Measurements from ENCODE around the gene TACC3. TPM values are rescaled to one million over a fixed set of nuclear protein-coding genes. Genes with fewer than 3 reads are reported as not detected.

The TACC3 gene
- total RNA-seq, 1 donor from 2014 or later, result 20.5 TPM

DNA sequence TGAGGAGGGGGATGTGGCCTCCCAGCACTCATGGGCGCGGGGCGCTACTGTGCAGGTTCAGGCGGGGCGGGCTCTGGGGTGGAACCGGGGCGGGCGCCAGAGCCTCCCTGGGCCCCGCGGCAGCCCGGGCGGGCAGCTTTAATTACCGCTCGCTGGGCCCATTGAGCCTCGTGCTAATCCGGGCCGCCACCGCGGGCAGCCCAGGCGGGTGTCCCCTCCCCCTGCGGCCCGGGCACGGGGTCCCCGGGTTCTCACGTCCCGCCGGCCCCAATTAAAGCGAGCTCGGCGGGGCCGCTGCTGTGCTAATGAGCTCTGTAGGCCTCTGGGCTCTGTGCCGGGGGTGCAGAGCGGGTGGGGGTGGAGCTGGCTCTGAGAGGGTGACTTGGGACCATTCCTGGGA is 48.9 kb downstream of the TACC3 start:
- intact Hi-C loops (cut with micrococcal nuclease), result no loop called here
- no peak for DNase-seq
- Mint-ChIP-seq H3K27ac (no peak overlapping the region), H3K36me3 (ENCODE audit: low read depth) (no peaks in the 10 kb centered on the region), H3K4me3 (no peak overlapping the region), H3K27me3 (peaks cover 2% of the 10 kb centered on the region), H3K9me3 (no peaks in the 10 kb centered on the region), H3K4me1 (peaks cover 14% of the 10 kb centered on the region)
- ATAC-seq (ENCODE audit: low read depth), result no peak
- ChIA-PET CTCF (no interaction called here), POLR2A (no interaction called here)
- TF ChIP-seq, protein P1, sequence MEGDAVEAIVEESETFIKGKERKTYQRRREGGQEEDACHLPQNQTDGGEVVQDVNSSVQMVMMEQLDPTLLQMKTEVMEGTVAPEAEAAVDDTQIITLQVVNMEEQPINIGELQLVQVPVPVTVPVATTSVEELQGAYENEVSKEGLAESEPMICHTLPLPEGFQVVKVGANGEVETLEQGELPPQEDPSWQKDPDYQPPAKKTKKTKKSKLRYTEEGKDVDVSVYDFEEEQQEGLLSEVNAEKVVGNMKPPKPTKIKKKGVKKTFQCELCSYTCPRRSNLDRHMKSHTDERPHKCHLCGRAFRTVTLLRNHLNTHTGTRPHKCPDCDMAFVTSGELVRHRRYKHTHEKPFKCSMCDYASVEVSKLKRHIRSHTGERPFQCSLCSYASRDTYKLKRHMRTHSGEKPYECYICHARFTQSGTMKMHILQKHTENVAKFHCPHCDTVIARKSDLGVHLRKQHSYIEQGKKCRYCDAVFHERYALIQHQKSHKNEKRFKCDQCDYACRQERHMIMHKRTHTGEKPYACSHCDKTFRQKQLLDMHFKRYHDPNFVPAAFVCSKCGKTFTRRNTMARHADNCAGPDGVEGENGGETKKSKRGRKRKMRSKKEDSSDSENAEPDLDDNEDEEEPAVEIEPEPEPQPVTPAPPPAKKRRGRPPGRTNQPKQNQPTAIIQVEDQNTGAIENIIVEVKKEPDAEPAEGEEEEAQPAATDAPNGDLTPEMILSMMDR (IDR thresholded peaks at IDR 0.05), result no peak

DNA sequence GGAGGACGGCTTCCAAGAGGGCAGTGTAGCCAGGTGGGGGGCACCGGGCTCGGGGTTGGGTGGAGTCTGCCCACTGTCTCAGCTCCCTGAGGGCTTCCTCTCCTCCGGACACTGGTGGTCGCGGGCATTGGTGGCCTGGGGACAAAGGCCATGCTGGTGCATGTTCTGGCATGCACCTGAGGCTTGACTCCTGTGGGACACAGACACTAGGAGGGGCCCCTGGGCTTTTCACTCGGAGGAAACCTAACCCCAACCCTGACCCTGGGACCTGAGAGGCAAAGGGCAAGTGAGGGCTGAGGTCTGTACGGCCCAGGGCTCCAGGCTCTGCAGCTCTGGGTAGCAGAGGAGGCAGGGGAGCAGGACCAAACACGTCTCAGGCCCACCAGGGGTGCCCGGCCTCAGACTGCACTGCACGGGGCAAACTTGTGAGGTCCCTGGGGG is 49.5 kb downstream of the TACC3 start:
- H3K9me3 Mint-ChIP-seq, result no peaks in the 10 kb centered on the region
- no peak overlapping the region for H3K4me3 Mint-ChIP-seq
- TF ChIP-seq, protein P1 (IDR thresholded peaks at IDR 0.05), result no peak

DNA sequence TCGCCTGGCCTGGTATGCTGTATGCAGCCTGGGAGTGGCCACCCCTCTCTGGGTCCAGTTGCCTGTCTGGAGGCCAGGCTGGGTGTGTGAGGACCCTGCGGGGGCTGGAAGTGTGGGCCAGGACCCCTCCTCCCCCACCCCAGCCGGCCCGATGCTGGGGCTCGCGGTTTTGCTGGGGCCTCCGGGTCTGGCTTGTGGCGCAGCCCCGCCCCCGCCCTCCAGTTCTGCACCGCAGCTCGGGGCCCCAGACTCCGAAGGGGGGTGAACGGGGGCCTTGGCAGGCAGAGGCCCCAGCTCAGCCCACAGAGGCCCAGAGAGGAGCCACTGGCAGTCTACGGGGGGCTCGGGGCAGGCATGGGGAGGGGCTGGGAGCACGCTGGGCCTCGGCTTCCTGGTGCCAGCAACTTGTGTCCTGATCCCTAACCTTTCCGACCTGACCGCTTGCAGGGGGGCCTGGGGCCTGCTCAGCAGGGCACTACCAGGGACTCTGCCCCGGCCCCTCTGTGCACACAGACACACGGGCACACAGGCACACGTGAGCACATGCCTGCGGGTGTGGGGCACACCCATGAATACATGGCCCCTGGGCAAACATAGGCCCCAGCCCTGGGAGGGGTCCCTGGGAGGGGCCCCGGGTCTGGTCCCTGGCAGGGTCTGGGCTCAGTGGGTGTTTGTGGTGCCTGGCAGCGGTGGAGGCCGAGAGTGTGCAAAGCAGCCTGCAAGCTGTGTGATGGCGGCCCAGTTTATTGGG is 50.4 kb downstream of the TACC3 start:
- CTCF ChIA-PET, result no interaction called here
- ATAC-seq (ENCODE audit: low read depth), result no peak
- intact Hi-C loops (cut with micrococcal nuclease), result no loop called here
- H3K4me3 Mint-ChIP-seq, result no peak overlapping the region
- no peaks in the 10 kb centered on the region for H3K36me3 Mint-ChIP-seq (ENCODE audit: low read depth)
- no peak for DNase-seq
- H3K27me3 Mint-ChIP-seq, result peaks cover 2% of the 10 kb centered on the region
- peaks cover 12% of the 10 kb centered on the region for H3K4me1 Mint-ChIP-seq
- H3K27ac Mint-ChIP-seq, result no peak overlapping the region
- POLR2A ChIA-PET, result no interaction called here
- TF ChIP-seq, protein P1 (IDR thresholded peaks at IDR 0.05), result no peak
- no peaks in the 10 kb centered on the region for H3K9me3 Mint-ChIP-seq

More for the DNA sequence above, 49.5 kb downstream of the TACC3 start:
- no peak overlapping the region for H3K27ac Mint-ChIP-seq
- intact Hi-C loops (cut with micrococcal nuclease), result no loop called here
- H3K27me3 Mint-ChIP-seq, result peaks cover 2% of the 10 kb centered on the region
- no peaks in the 10 kb centered on the region for H3K36me3 Mint-ChIP-seq (ENCODE audit: low read depth)
- CTCF ChIA-PET, result no interaction called here
- DNase-seq, result no peak
- peaks cover 12% of the 10 kb centered on the region for H3K4me1 Mint-ChIP-seq
- no peak for ATAC-seq (ENCODE audit: low read depth)
- POLR2A ChIA-PET, result no interaction called here

DNA sequence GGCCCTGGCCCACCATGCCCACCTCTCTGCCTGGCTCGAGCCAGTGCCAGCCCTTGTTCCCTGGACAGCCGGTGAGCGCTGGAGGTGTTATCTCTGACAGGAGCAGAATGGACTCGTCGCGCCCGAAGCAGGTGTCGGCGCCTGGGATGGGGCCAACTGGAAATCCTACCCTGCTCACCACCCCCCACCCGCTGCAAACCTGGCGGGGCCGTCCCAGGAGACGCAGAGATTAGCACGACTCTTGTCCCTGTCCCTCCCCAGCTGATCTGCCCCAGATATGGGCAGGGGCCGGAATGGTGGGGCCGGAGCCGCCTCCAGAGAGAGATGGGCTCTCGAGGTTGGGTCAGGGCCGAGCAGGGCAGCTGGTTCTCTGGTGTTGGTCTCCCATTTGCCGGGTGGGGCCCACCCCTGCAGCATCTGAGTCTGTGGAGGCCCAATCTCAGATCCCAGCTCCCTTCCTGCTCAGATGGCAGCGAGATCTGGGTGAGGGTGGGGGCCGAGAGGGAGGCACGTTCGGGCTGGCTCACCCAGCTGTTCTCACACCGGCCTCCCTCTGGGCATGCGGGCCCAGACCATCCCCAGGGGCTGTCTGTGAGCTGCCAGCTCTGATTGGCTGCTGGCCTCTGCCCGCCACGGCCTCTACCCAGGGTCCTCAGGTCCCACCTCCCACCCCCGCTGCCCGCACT is 51.7 kb downstream of the TACC3 start:
- ChIA-PET CTCF (no interaction called here), POLR2A (no interaction called here)
- H3K27ac Mint-ChIP-seq, result no peak overlapping the region
- no peaks in the 10 kb centered on the region for H3K36me3 Mint-ChIP-seq (ENCODE audit: low read depth)
- TF ChIP-seq, protein P1 (IDR thresholded peaks at IDR 0.05), result no peak
- H3K9me3 Mint-ChIP-seq, result no peaks in the 10 kb centered on the region
- H3K4me1 Mint-ChIP-seq, result peaks cover 10% of the 10 kb centered on the region
- DNase-seq, result no peak
- intact Hi-C loops (cut with micrococcal nuclease), result no loop called here
- no peak overlapping the region for H3K4me3 Mint-ChIP-seq
- H3K27me3 Mint-ChIP-seq, result peaks cover 2% of the 10 kb centered on the region
- ATAC-seq (ENCODE audit: low read depth), result no peak

DNA sequence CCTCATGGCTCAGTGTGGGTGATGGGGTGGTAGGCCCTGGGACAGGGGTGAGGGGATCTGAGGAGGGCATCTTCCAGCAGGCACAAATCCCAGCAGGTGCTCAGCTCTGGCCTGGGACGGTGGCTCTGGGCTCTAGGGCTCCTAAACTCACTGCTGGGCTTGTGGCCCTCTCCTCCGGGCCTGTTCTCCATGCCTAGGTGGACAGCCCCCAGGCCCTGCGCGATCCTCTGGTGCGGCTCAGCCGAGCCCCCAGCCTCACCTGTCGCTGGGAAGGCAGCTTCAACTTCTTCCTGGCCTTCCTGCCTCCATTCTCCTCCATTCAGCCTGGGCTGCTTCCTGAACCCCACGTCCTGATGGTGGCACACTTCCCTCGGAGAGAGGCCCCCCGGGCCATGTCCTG is 52.4 kb downstream of the TACC3 start:
- ChIA-PET CTCF (no interaction called here), POLR2A (no interaction called here)
- Mint-ChIP-seq H3K9me3 (no peaks in the 10 kb centered on the region), H3K4me3 (no peak overlapping the region), H3K27me3 (peaks cover 2% of the 10 kb centered on the region), H3K27ac (no peak overlapping the region), H3K4me1 (peaks cover 2% of the 10 kb centered on the region), H3K36me3 (ENCODE audit: low read depth) (no peaks in the 10 kb centered on the region)
- DNase-seq, result no peak
- ATAC-seq (ENCODE audit: low read depth), result no peak
- TF ChIP-seq, protein P1 (IDR thresholded peaks at IDR 0.05), result no peak
- intact Hi-C loops (cut with micrococcal nuclease), result no loop called here
